ENCODE measurements around the gene PPP1R13L. TPM values are rescaled to one million over a fixed set of nuclear protein-coding genes. Genes with fewer than 3 reads are reported as not detected.
"Not testable (repeated sequence)": the region's sequence is repeated elsewhere in the genome, so short reads cannot be mapped to it uniquely, and the experiment has no call there.

PPP1R13L gene
- total RNA-seq, 3 donors from 2014 or later: 3.4 to 45.1 (median 34.7) TPM

DNA sequence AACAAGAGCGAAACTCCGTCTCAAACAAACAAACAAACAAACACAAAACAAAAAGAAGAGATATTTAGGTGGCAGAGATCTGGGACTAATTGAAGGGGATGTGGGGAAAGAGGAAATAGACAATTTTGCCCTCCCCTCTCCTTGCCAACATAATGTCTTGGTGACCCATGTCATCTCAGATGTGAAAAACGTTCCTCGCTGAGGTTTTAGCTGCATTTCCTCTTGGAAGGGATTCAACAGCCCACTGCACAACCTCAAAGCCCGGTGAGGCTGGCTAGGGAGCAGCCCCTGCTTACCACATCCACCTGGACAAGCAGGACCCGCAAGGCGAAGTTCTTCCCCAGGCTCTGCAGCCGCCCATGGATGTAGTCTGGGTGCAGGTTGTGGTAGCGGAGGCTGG lies 13.9 kb upstream of the PPP1R13L start:
- no peak overlapping the region for H3K4me3 ChIP-seq
- DNase-seq (ENCODE audit: low spot score in 2 of 2): no peak
- H3K36me3 ChIP-seq: no peaks in the 10 kb centered on the region
- H3K9me3 ChIP-seq: no peaks in the 10 kb centered on the region
- intact Hi-C loops (cut with DNase I; ENCODE audit: low total_unique reads): no loop called here
- no peaks in the 10 kb centered on the region for H3K27me3 ChIP-seq
- H3K27ac ChIP-seq: no peak overlapping the region
- no peak for TF ChIP-seq POLR2A (IDR thresholded peaks at IDR 0.05)
- TF ChIP-seq POLR2AphosphoS5 (IDR thresholded peaks at IDR 0.05): no peak
- TF ChIP-seq CTCF (IDR thresholded peaks at IDR 0.05): no peak
- H3K4me1 ChIP-seq: peaks cover 0 to 8% of the 10 kb centered on the region in 2 donors

- TF ChIP-seq POLR2AphosphoS5 (IDR thresholded peaks at IDR 0.05) (no peak), CTCF (IDR thresholded peaks at IDR 0.05) (no peak), POLR2A (IDR thresholded peaks at IDR 0.05) (no peak)
- no peaks in the 10 kb centered on the region for H3K27me3 ChIP-seq
- H3K27ac ChIP-seq: peak overlapping the region in 1 of 2 donors; percentile 12
- no peak overlapping the region for H3K4me3 ChIP-seq
- intact Hi-C loops (cut with DNase I; ENCODE audit: low total_unique reads): no loop called here
- no peaks in the 10 kb centered on the region for H3K36me3 ChIP-seq
- H3K9me3 ChIP-seq: no peaks in the 10 kb centered on the region
- H3K4me1 ChIP-seq: no peaks in the 10 kb centered on the region
- DNase-seq (ENCODE audit: low spot score in 2 of 2): no peak
These were observed 12.3 kb upstream of the PPP1R13L start for GRCh38 chr19:45417151-45417550.

DNA sequence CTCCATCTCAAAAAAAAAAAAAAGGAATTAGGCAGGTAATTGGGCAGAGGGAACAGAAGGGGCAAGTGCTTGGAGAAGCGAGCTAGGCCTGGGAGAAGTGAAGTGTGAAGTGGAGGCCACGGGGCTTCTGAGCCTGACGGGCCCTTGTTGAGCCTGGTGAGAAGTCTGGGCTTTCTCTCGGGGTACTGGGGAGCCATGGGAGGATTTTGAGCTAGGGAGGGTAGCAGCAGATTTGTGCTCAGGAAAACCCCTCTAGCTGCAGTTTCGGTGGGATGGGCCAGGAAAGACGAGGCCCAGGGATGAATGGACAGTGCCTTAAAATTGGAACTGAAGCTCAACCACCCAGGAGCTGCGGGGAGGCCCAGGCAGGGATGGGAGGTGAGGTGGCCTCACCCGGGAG lies 9.6 kb upstream of the PPP1R13L start:
- Histone ChIP-seq H3K4me3 (no peak overlapping the region), H3K27me3 (no peaks in the 10 kb centered on the region), H3K9me3 (no peaks in the 10 kb centered on the region), H3K27ac (no peak overlapping the region), H3K4me1 (no peaks in the 10 kb centered on the region), H3K36me3 (no peaks in the 10 kb centered on the region)
- TF ChIP-seq POLR2A (IDR thresholded peaks at IDR 0.05) (no peak), CTCF (IDR thresholded peaks at IDR 0.05) (no peak), POLR2AphosphoS5 (IDR thresholded peaks at IDR 0.05) (no peak)
- intact Hi-C loops (cut with DNase I; ENCODE audit: low total_unique reads): no loop called here
- DNase-seq (ENCODE audit: low spot score in 2 of 2): no peak

DNA sequence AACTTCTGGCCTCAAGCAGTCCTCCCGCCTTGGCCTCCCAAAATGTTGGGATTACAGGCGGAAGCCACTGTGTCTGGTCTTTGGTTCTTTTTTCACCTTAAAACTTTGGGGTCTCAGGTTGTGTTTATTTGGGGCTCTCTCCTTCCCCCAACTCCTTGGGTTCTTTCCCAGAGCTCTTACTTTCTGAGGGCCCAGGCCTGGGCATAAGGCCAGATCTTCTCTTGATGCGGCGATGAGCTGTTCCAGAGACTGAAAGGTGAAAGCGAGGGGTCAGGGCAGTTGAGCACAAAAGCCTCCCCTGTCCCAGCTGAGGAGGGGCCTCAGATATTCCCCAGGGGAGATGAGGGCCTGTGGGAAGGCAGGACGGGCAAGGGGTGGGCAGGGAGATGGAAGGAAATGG lies 8.6 kb upstream of the PPP1R13L start:
- H3K4me3 ChIP-seq: no peak overlapping the region
- intact Hi-C loops (cut with DNase I; ENCODE audit: low total_unique reads): no loop called here
- H3K27ac ChIP-seq: no peak overlapping the region
- no peaks in the 10 kb centered on the region for H3K4me1 ChIP-seq
- no peaks in the 10 kb centered on the region for H3K36me3 ChIP-seq
- no peak for TF ChIP-seq POLR2A (IDR thresholded peaks at IDR 0.05)
- TF ChIP-seq CTCF (IDR thresholded peaks at IDR 0.05): no peak
- H3K27me3 ChIP-seq: no peaks in the 10 kb centered on the region
- DNase-seq (ENCODE audit: low spot score in 2 of 2): no peak
- no peaks in the 10 kb centered on the region for H3K9me3 ChIP-seq

GRCh38 chr19:45410330-45410729 lies 5.5 kb upstream of the PPP1R13L start:
- H3K27me3 ChIP-seq; H3K36me3 ChIP-seq; H3K4me3 ChIP-seq; DNase-seq (ENCODE audit: low spot score in 2 of 2); H3K27ac ChIP-seq; H3K9me3 ChIP-seq; H3K4me1 ChIP-seq; intact Hi-C loops (cut with DNase I; ENCODE audit: low total_unique reads): not testable (repeated sequence)

DNA sequence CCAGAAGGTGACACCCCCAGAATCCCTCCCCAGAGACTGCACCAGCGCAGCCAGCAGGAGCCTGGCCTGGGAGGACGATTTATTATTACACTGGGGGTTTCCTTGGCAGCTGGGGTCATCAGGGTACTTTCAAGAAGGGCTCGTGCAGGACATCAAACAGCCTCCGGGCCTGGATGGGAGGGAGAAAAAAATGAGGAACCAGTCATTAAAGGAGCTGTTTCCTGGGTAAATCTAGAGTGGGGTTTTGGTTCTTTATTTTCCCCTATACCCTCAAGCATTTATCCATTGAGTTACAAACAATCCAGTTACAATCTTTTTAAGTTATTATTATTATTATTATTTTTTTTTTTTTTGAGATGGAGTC lies 4.7 kb upstream of the PPP1R13L start:
- no peak for TF ChIP-seq POLR2A (IDR thresholded peaks at IDR 0.05)
- no peak for TF ChIP-seq POLR2AphosphoS5 (IDR thresholded peaks at IDR 0.05)
- no peak for TF ChIP-seq CTCF (IDR thresholded peaks at IDR 0.05)
- Histone ChIP-seq H3K27ac (no peak overlapping the region), H3K4me3 (no peak overlapping the region), H3K9me3 (no peaks in the 10 kb centered on the region), H3K36me3 (no peaks in the 10 kb centered on the region), H3K27me3 (no peaks in the 10 kb centered on the region), H3K4me1 (peaks cover 0 to 9% of the 10 kb centered on the region in 2 donors)
- intact Hi-C loops (cut with DNase I; ENCODE audit: low total_unique reads): no loop called here
- no peak for DNase-seq (ENCODE audit: low spot score in 2 of 2)
